ENCODE measurements around the gene GCC2.

The GCC2 gene

GRCh38 chr2:108459441-108459840 is 10.4 kb downstream of the GCC2 start:
- Histone ChIP-seq H3K9me2 (replicated peaks; ENCODE audit: low read depth, low read length) (no peaks in the 10 kb centered on the region), H3K79me2 (ENCODE audit: insufficient read depth, low read length) (peaks cover 47% of the 10 kb centered on the region; the same call in 1 of the 2 replicates)
- TF ChIP-seq CTCF (conservative IDR thresholded peaks at IDR 0.05; ENCODE audit: low read length): no peak
- no peak for TF ChIP-seq EZH2phosphoT487 (IDR thresholded peaks at IDR 0.05; ENCODE audit: borderline replicate concordance)

GRCh38 chr2:108460345-108461037 is 11.5 kb downstream of the GCC2 start:
- H3K27me3 ChIP-seq (ENCODE audit: insufficient read depth, low read length, poor library complexity, severe bottlenecking): no peaks in the 10 kb centered on the region
- no peak overlapping the region for H3K4me3 ChIP-seq (ENCODE audit: low read length, poor library complexity, severe bottlenecking)
- H3K9me3 ChIP-seq (ENCODE audit: insufficient read depth, low read depth, low read length): peaks cover 10% of the 10 kb centered on the region; the same call in 1 of the 2 replicates
- H3K79me2 ChIP-seq (ENCODE audit: insufficient read depth, low read length): peaks cover 47% of the 10 kb centered on the region; the same call in 1 of the 2 replicates
- H3K9ac ChIP-seq (ENCODE audit: low read depth, low read length, poor library complexity, severe bottlenecking): no peak overlapping the region
- H3K9me2 ChIP-seq (replicated peaks; ENCODE audit: low read depth, low read length): no peaks in the 10 kb centered on the region
- H3K36me3 ChIP-seq (ENCODE audit: insufficient read depth, low read length): peaks cover 57% of the 10 kb centered on the region; the same call in 1 of the 2 replicates
- H3F3A ChIP-seq (ENCODE audit: low read depth): no peaks in the 10 kb centered on the region; the same call in 1 of the 2 replicates
- H3K4me2 ChIP-seq (ENCODE audit: low read depth, low read length, poor library complexity, severe bottlenecking): no peak overlapping the region
- no peaks in the 10 kb centered on the region for H3K4me1 ChIP-seq (ENCODE audit: insufficient read depth, low read length, poor library complexity, severe bottlenecking)
- H2AFZ ChIP-seq (ENCODE audit: low read length): no peak overlapping the region
- no peaks in the 10 kb centered on the region for H4K20me1 ChIP-seq (ENCODE audit: insufficient read depth, low read length, poor library complexity, severe bottlenecking)
- no peak for TF ChIP-seq CTCF (conservative IDR thresholded peaks at IDR 0.05; ENCODE audit: low read length)
- TF ChIP-seq EZH2phosphoT487 (IDR thresholded peaks at IDR 0.05; ENCODE audit: borderline replicate concordance): no peak

More at GRCh38 chr2:108459441-108459840, 10.4 kb downstream of the GCC2 start:
- Histone ChIP-seq H4K20me1 (ENCODE audit: insufficient read depth, low read length, poor library complexity, severe bottlenecking) (no peaks in the 10 kb centered on the region), H2AFZ (ENCODE audit: low read length) (no peak overlapping the region), H3K4me3 (ENCODE audit: low read length, poor library complexity, severe bottlenecking) (no peak overlapping the region), H3K4me1 (ENCODE audit: insufficient read depth, low read length, poor library complexity, severe bottlenecking) (no peaks in the 10 kb centered on the region), H3K36me3 (ENCODE audit: insufficient read depth, low read length) (peaks cover 57% of the 10 kb centered on the region; the same call in 1 of the 2 replicates), H3K9ac (ENCODE audit: low read depth, low read length, poor library complexity, severe bottlenecking) (no peak overlapping the region), H3K27me3 (ENCODE audit: insufficient read depth, low read length, poor library complexity, severe bottlenecking) (no peaks in the 10 kb centered on the region), H3F3A (ENCODE audit: low read depth) (no peaks in the 10 kb centered on the region; the same call in 1 of the 2 replicates), H3K9me3 (ENCODE audit: insufficient read depth, low read depth, low read length) (peaks cover 10% of the 10 kb centered on the region; the same call in 1 of the 2 replicates), H3K4me2 (ENCODE audit: low read depth, low read length, poor library complexity, severe bottlenecking) (no peak overlapping the region)

- no peak overlapping the region for H3K4me2 ChIP-seq (ENCODE audit: low read depth, low read length, poor library complexity, severe bottlenecking)
- H3K27me3 ChIP-seq (ENCODE audit: insufficient read depth, low read length, poor library complexity, severe bottlenecking): no peaks in the 10 kb centered on the region
- no peaks in the 10 kb centered on the region for H4K20me1 ChIP-seq (ENCODE audit: insufficient read depth, low read length, poor library complexity, severe bottlenecking)
- H3K36me3 ChIP-seq (ENCODE audit: insufficient read depth, low read length): peaks cover 58% of the 10 kb centered on the region; the same call in 1 of the 2 replicates
- no peaks in the 10 kb centered on the region for H3F3A ChIP-seq (ENCODE audit: low read depth)
- H3K9me3 ChIP-seq (ENCODE audit: insufficient read depth, low read depth, low read length): no peaks in the 10 kb centered on the region
- H3K79me2 ChIP-seq (ENCODE audit: insufficient read depth, low read length): no peaks in the 10 kb centered on the region
- no peak overlapping the region for H3K4me3 ChIP-seq (ENCODE audit: low read length, poor library complexity, severe bottlenecking)
- H3K4me1 ChIP-seq (ENCODE audit: insufficient read depth, low read length, poor library complexity, severe bottlenecking): no peaks in the 10 kb centered on the region
- no peak overlapping the region for H2AFZ ChIP-seq (ENCODE audit: low read length)
- H3K9me2 ChIP-seq (replicated peaks; ENCODE audit: low read depth, low read length): no peaks in the 10 kb centered on the region
- no peak for TF ChIP-seq CTCF (conservative IDR thresholded peaks at IDR 0.05; ENCODE audit: low read length)
- TF ChIP-seq EZH2phosphoT487 (IDR thresholded peaks at IDR 0.05; ENCODE audit: borderline replicate concordance): no peak
- no peak overlapping the region for H3K9ac ChIP-seq (ENCODE audit: low read depth, low read length, poor library complexity, severe bottlenecking)
Observed at GRCh38 chr2:108477099-108477498, 28.1 kb downstream of the GCC2 start.

Measured in Loucy (cell line).